ENCODE data around the gene DNAH17.

Gene DNAH17

GRCh38 chr17:78406920-78407319 lies 170.3 kb downstream of the DNAH17 start:
- H3K4me1 ChIP-seq = peaks cover 3% of the 10 kb centered on the region
- no peak overlapping the region for H2AFZ ChIP-seq
- H3K36me3 ChIP-seq (ENCODE audit: control insufficient read depth, insufficient read depth, low read length) = no peaks in the 10 kb centered on the region
- TF ChIP-seq, protein P1, sequence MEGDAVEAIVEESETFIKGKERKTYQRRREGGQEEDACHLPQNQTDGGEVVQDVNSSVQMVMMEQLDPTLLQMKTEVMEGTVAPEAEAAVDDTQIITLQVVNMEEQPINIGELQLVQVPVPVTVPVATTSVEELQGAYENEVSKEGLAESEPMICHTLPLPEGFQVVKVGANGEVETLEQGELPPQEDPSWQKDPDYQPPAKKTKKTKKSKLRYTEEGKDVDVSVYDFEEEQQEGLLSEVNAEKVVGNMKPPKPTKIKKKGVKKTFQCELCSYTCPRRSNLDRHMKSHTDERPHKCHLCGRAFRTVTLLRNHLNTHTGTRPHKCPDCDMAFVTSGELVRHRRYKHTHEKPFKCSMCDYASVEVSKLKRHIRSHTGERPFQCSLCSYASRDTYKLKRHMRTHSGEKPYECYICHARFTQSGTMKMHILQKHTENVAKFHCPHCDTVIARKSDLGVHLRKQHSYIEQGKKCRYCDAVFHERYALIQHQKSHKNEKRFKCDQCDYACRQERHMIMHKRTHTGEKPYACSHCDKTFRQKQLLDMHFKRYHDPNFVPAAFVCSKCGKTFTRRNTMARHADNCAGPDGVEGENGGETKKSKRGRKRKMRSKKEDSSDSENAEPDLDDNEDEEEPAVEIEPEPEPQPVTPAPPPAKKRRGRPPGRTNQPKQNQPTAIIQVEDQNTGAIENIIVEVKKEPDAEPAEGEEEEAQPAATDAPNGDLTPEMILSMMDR (IDR thresholded peaks at IDR 0.05) = no peak
- no peaks in the 10 kb centered on the region for H3K9me3 ChIP-seq (ENCODE audit: control insufficient read depth, low read length)
- no peak overlapping the region for H3K9ac ChIP-seq
- H3K27ac ChIP-seq = no peak overlapping the region
- H3K4me3 ChIP-seq (ENCODE audit: low read depth, low read length) = no peak overlapping the region
- H3K79me2 ChIP-seq = peaks cover 60% of the 10 kb centered on the region
- H3K4me2 ChIP-seq (ENCODE audit: low read length) = no peak overlapping the region
- no peaks in the 10 kb centered on the region for H3K27me3 ChIP-seq (ENCODE audit: control insufficient read depth, insufficient read depth, low read length)

DNA sequence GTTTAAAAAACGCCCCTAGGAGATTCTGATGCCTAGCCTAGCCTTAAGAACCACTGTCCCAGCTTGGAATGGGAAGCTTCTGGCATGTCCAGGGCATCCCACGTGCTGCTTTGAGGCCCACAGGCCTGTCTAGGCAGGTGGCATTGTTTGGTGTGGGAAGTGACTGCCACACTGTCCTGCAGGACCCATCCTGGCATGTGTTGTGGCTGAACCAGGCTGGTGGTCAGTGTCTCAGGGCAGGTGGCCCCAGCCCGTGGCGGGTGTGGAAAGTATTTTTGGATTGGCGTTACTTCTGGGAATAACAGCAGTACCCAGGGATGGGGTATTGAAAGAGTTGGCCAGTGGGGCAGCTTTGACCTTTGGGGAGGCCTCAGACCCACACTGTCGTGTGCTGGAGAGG lies 170.8 kb downstream of the DNAH17 start:
- peaks cover 64% of the 10 kb centered on the region for H3K79me2 ChIP-seq
- peaks cover 3% of the 10 kb centered on the region for H3K4me1 ChIP-seq
- no peaks in the 10 kb centered on the region for H3K9me3 ChIP-seq (ENCODE audit: control insufficient read depth, low read length)
- H3K27ac ChIP-seq = no peak overlapping the region
- no peak overlapping the region for H3K4me2 ChIP-seq (ENCODE audit: low read length)
- H2AFZ ChIP-seq = no peak overlapping the region
- TF ChIP-seq, protein P1 (IDR thresholded peaks at IDR 0.05) = no peak
- no peaks in the 10 kb centered on the region for H3K27me3 ChIP-seq (ENCODE audit: control insufficient read depth, insufficient read depth, low read length)
- H3K9ac ChIP-seq = no peak overlapping the region
- no peaks in the 10 kb centered on the region for H3K36me3 ChIP-seq (ENCODE audit: control insufficient read depth, insufficient read depth, low read length)
- H3K4me3 ChIP-seq (ENCODE audit: low read depth, low read length) = no peak overlapping the region

DNA sequence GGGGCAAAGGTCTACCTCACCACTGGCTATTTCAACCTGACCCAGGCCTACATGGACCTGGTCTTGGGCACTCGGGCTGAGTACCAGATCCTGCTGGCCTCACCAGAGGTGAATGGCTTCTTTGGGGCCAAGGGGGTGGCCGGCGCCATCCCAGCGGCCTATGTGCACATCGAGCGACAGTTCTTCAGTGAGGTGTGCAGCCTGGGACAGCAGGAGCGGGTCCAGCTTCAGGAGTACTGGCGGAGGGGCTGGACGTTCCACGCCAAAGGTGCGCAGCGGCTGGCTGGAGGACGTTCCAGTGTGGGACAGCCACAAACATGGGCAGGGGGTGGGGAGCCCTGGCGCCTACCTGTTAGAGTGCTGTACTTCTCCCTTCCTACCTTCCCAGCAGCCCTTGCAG lies 173.4 kb downstream of the DNAH17 start:
- H3K27ac ChIP-seq = no peak overlapping the region

DNA sequence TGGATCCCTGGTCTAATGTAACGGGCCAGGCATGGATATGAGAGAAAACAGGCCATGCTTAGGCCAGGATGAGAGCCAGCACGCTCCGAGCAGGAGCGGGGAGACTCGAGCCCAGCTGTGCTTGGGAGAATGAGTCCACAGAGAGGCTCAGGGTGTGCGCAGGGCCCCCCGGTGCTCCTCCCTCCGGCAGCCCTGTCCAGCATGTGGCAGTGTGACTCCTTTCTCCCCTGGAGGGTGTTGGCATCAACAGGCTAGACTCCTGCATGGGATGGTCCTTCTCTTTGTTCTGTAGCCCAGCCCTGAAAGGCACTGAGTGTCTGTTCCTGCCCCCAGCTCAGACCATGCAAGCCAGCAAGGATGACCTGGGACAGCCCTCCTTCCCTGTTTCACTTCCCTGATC lies 175.3 kb downstream of the DNAH17 start:
- TF ChIP-seq, protein P1 (IDR thresholded peaks at IDR 0.05) = no peak
- H3K36me3 ChIP-seq (ENCODE audit: control insufficient read depth, insufficient read depth, low read length) = no peaks in the 10 kb centered on the region
- no peaks in the 10 kb centered on the region for H3K9me3 ChIP-seq (ENCODE audit: control insufficient read depth, low read length)

More for the DNA sequence above, 173.4 kb downstream of the DNAH17 start:
- Histone ChIP-seq H3K79me2 (peaks cover 64% of the 10 kb centered on the region), H3K4me1 (peaks cover 3% of the 10 kb centered on the region), H3K9me3 (ENCODE audit: control insufficient read depth, low read length) (no peaks in the 10 kb centered on the region), H3K9ac (no peak overlapping the region), H2AFZ (no peak overlapping the region), H3K27me3 (ENCODE audit: control insufficient read depth, insufficient read depth, low read length) (no peaks in the 10 kb centered on the region), H3K36me3 (ENCODE audit: control insufficient read depth, insufficient read depth, low read length) (no peaks in the 10 kb centered on the region), H3K4me3 (ENCODE audit: low read depth, low read length) (no peak overlapping the region), H3K4me2 (ENCODE audit: low read length) (no peak overlapping the region)
- TF ChIP-seq, protein P1 (IDR thresholded peaks at IDR 0.05) = no peak

GRCh38 chr17:78401246-78401645 lies 175.9 kb downstream of the DNAH17 start:
- no peak overlapping the region for H3K27ac ChIP-seq
- no peak overlapping the region for H3K4me3 ChIP-seq (ENCODE audit: low read depth, low read length)
- H2AFZ ChIP-seq = no peak overlapping the region
- H3K79me2 ChIP-seq = peaks cover 71% of the 10 kb centered on the region
- H3K36me3 ChIP-seq (ENCODE audit: control insufficient read depth, insufficient read depth, low read length) = no peaks in the 10 kb centered on the region
- H3K4me2 ChIP-seq (ENCODE audit: low read length) = no peak overlapping the region
- no peaks in the 10 kb centered on the region for H3K4me1 ChIP-seq
- no peaks in the 10 kb centered on the region for H3K9me3 ChIP-seq (ENCODE audit: control insufficient read depth, low read length)
- TF ChIP-seq, protein P1 (IDR thresholded peaks at IDR 0.05) = no peak
- no peaks in the 10 kb centered on the region for H3K27me3 ChIP-seq (ENCODE audit: control insufficient read depth, insufficient read depth, low read length)
- no peak overlapping the region for H3K9ac ChIP-seq

More for the DNA sequence above, 175.3 kb downstream of the DNAH17 start:
- H3K4me1 ChIP-seq = no peaks in the 10 kb centered on the region
- H3K27me3 ChIP-seq (ENCODE audit: control insufficient read depth, insufficient read depth, low read length) = no peaks in the 10 kb centered on the region
- H3K79me2 ChIP-seq = peaks cover 71% of the 10 kb centered on the region
- no peak overlapping the region for H3K27ac ChIP-seq
- H3K4me3 ChIP-seq (ENCODE audit: low read depth, low read length) = no peak overlapping the region
- no peak overlapping the region for H3K4me2 ChIP-seq (ENCODE audit: low read length)
- H2AFZ ChIP-seq = no peak overlapping the region
- no peak overlapping the region for H3K9ac ChIP-seq
